DND-41 (cell line): ENCODE data around the gene UVRAG.

Source experiments
- EZH2 ChIP-seq: IDR thresholded peaks from 3 replicates; pipeline ENCODE4 v1.6.1; 2012; ENCODE audit warnings: borderline replicate concordance, low read depth, mild to moderate bottlenecking, moderate library complexity, low read length, inconsistent platforms; ENCODE audit not compliant: severe bottlenecking
- TF ChIP-seq, protein P1 (sequence below): IDR thresholded peaks from 2 replicates; pipeline ENCODE4 v1.5.1; 2012; ENCODE audit warnings: borderline replicate concordance, low read length, moderate library complexity, mild to moderate bottlenecking; ENCODE audit not compliant: poor library complexity, severe bottlenecking; ENCODE audit errors: extremely low read depth

DNA sequence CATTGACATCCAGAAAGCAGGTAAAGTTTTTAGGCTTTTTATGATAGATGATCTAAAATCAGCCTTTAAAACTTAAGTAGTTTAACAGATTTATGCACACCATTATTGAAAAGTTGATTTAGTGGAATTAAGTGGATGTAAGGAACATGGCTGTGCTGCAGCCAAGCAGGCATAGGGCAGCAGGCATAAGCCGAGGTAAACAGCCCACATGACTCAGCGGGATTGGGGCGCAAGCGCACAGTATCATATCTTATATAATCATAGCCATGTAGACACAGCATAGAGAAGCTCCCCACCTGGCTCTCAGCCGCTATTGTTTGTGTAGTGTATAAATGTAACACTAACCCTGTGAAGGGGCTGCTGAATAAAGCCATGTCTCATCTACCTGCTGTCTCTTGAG, 233.8 kb downstream of the UVRAG start:
- TF ChIP-seq, protein P1, sequence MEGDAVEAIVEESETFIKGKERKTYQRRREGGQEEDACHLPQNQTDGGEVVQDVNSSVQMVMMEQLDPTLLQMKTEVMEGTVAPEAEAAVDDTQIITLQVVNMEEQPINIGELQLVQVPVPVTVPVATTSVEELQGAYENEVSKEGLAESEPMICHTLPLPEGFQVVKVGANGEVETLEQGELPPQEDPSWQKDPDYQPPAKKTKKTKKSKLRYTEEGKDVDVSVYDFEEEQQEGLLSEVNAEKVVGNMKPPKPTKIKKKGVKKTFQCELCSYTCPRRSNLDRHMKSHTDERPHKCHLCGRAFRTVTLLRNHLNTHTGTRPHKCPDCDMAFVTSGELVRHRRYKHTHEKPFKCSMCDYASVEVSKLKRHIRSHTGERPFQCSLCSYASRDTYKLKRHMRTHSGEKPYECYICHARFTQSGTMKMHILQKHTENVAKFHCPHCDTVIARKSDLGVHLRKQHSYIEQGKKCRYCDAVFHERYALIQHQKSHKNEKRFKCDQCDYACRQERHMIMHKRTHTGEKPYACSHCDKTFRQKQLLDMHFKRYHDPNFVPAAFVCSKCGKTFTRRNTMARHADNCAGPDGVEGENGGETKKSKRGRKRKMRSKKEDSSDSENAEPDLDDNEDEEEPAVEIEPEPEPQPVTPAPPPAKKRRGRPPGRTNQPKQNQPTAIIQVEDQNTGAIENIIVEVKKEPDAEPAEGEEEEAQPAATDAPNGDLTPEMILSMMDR = no peak
- TF ChIP-seq EZH2 = no peak
